Effector memory CD8-positive, alpha-beta T cell (primary cell): Measurements from ENCODE around the gene KCNE4.

ENCODE experiments used
- ATAC-seq: fragments of 150-1000 bp; cut with Tn5 transposase; replicated peaks from 2 replicates; pipeline ENCODE4 v1.10.0; 2021; ENCODE audit warnings: mild to moderate bottlenecking, moderate library complexity
- DNase-seq, 3 experiments: peaks; one replicate each; pipeline ENCODE4 v3.0.0; 2021
- H3K27ac Mint-ChIP-seq, 2 donors: one replicate each; pipeline ENCODE4 v1.8.0; 2022; ENCODE audit warnings: mild to moderate bottlenecking in 2 of 2, mixed read lengths in 2 of 2, moderate library complexity in 2 of 2
- H3K27me3 Mint-ChIP-seq, 2 donors: one replicate each; pipeline ENCODE4 v1.8.0; 2022; ENCODE audit warnings: mixed read lengths in 2 of 2
- H3K36me3 Mint-ChIP-seq: one replicate; pipeline ENCODE4 v1.8.0; 2022; ENCODE audit warnings: mild to moderate bottlenecking, moderate library complexity, mixed read lengths; ENCODE audit not compliant: insufficient read depth
- H3K4me1 Mint-ChIP-seq, 2 donors: one replicate each; pipeline ENCODE4 v1.8.0; 2022; ENCODE audit warnings: low read depth in 2 of 2, mixed read lengths in 2 of 2
- H3K4me3 Mint-ChIP-seq, 2 donors: one replicate each; pipeline ENCODE4 v1.8.0; 2022; ENCODE audit warnings: mild to moderate bottlenecking in 2 of 2, mixed read lengths in 2 of 2, moderate library complexity in 2 of 2
- H3K9me3 Mint-ChIP-seq, 2 donors: one replicate each; pipeline ENCODE4 v1.8.0; 2022; ENCODE audit warnings: mixed read lengths in 2 of 2
- total RNA-seq, 9 experiments: gene quantifications; one replicate each; lab custom pipeline; 2026; lab: John Stamatoyannopoulos, UW

Gene KCNE4
- 0 to 0.32 (median 0) reads per million in 9 experiments for total RNA-seq

DNA sequence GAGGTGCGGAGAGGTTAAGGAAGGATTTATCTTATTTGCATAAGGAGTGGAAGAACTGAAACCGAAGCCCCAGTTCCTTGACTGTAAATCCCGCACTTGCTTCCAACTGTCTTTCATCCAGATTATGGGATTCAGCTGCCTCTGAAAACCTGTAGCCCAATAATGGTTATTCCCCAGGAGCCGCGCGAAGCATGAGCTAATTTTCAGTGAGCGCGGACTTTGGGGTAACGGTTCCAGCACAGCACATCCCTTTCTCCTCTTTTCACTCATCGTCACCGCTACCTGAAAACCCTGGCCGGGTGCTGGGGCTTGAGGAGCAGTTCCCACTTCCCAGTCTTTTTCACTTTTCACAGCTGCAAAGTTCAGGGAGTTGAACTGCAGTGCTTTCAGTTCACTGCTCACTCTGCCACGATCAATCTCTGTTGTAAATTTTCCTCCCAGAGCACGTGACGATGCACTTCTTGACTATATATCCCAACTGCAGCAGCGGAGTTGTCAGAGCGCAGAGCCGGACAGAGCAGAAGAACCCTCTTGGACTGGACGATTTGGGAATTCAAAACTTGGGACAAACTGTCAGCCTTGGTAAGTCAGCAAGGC, at the start of gene KCNE4:
Gene KCNE4, plus strand, starts transcription at position 498 of the 597 bp plus-strand sequence. CDS start 641 bp downstream, outside the sequence.
- H3K27ac Mint-ChIP-seq = no peak within 1 kb of the TSS
- no peak within 1 kb of the TSS for H3K4me3 Mint-ChIP-seq
- DNase-seq = no peak

DNA sequence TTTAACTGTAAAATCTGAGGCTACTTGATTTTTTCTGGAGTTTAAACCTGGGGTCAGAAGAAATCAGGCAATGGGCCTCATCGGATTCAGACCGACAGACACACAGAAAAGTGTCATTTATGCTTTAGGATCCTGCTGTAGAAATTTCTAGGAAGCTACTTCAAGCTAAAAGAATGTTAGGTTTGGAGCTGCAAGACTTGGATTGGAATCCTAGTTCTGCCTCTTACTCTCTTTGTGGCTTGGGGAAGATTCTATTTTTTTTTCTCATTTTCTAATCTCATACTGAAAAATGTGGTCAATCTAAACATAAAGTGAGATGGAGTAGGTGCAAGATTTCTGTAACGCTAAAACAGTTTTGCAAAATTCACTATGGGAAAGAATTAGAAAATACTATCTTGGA, 48.8 kb upstream of the KCNE4 start:
- Mint-ChIP-seq H3K36me3 (no peaks in the 10 kb centered on the region), H3K27ac (no peak overlapping the region), H3K9me3 (no peaks in the 10 kb centered on the region), H3K27me3 (peaks cover 21 to 37% of the 10 kb centered on the region in 2 donors), H3K4me1 (no peaks in the 10 kb centered on the region), H3K4me3 (no peak overlapping the region)
- ATAC-seq (no peak), DNase-seq (no peak)

More for the DNA sequence above, at the start of gene KCNE4:
- Mint-ChIP-seq H3K4me1 (no peaks in the 10 kb centered on the region), H3K27me3 (peaks cover 8 to 42% of the 10 kb centered on the region in 2 donors), H3K9me3 (peaks cover 0 to 4% of the 10 kb centered on the region in 2 donors), H3K36me3 (no peaks in the 10 kb centered on the region)
- ATAC-seq = no peak

DNA sequence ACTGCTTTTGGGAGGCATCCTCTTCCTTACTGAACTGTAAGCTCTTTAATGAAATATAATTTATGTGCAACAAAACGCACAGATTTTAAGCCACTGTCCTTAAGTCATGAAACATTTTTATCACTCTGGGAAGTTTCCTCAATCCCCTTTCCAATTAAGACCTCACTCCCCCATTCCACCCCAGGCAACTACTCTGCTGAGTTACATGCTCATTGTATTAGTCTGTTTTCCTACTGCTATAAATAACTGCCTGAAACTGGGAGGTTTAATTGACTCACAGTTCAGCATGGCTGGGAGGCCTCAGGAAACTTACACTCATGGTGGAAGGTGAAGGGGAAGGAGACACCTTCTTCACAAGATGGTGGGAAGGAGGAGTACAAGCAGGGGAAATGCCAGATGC, 46.5 kb upstream of the KCNE4 start:
- H3K4me1 Mint-ChIP-seq = no peaks in the 10 kb centered on the region
- no peaks in the 10 kb centered on the region for H3K36me3 Mint-ChIP-seq
- no peak overlapping the region for H3K27ac Mint-ChIP-seq
- DNase-seq (no peak), ATAC-seq (no peak)
- H3K4me3 Mint-ChIP-seq = no peak overlapping the region
- peaks cover 21 to 37% of the 10 kb centered on the region in 2 donors for H3K27me3 Mint-ChIP-seq
- H3K9me3 Mint-ChIP-seq = no peaks in the 10 kb centered on the region

DNA sequence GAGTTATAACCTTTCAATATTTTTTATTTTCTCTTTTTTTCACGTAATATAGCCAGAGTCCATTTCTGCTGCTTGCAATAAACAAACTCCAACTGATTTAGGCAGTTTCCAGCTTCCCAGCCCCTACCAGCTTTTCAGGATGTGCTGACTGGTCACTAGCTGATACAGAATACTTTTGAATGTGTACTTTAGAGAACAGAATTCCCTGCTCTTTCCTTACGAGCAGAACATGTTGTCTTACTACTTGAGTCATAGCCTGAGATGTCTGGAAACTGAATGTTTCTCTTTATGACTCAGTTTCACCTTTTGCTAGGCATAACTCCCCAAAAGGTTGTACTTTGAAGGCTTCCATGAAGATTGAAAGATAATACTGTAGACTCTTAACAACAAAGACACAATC, 44.5 kb upstream of the KCNE4 start:
- Mint-ChIP-seq H3K27me3 (peaks cover 27 to 30% of the 10 kb centered on the region in 2 donors), H3K4me1 (no peaks in the 10 kb centered on the region), H3K36me3 (no peaks in the 10 kb centered on the region), H3K4me3 (no peak overlapping the region), H3K27ac (no peak overlapping the region), H3K9me3 (no peaks in the 10 kb centered on the region)
- ATAC-seq (no peak), DNase-seq (no peak)

DNA sequence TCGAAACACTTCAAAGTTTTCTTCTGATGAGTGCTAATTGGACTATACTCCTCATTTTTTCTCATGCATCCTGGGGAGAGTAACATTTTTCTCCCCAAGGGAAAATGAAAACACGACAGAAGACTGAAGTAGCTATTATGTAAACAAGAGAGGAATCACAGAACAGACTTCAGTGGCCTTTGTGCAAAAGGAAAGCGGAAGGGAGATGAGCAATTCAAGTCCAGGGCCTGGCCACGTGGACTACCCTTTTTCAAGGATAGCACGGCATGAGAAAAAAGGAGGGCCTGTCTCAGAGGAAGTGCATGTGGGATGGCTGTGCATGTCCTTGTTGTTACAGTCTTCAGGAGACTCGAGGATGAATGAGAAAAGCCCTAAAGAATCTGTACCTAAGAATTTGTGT, 43.8 kb upstream of the KCNE4 start:
- Mint-ChIP-seq H3K4me1 (no peaks in the 10 kb centered on the region), H3K9me3 (peaks cover 0 to 2% of the 10 kb centered on the region in 2 donors), H3K27me3 (peaks cover 33% of the 10 kb centered on the region in 2 donors), H3K27ac (no peak overlapping the region), H3K4me3 (no peak overlapping the region), H3K36me3 (no peaks in the 10 kb centered on the region)
- DNase-seq (no peak), ATAC-seq (no peak)

DNA sequence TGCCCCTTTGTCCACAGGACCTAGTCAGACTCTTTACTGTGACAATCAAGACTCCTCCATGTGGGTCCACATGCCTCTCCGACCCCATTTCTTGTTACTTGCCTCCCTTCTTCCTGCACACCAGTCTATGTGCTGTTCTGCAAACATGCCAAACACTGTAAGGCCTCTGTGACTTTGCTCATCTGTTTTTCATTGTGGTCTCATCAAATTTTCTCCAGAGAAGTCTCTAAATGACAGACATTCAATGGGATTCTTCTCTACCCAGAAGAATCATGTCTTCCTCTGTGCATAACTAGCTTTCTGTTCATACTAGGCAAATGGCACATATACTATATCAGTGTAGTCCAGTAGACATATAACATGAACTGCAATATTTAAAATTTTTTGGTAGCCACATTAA, 43.0 kb upstream of the KCNE4 start:
- DNase-seq (no peak), ATAC-seq (no peak)
- no peaks in the 10 kb centered on the region for H3K36me3 Mint-ChIP-seq
- H3K27me3 Mint-ChIP-seq = peaks cover 31 to 39% of the 10 kb centered on the region in 2 donors
- peaks cover 0 to 4% of the 10 kb centered on the region in 2 donors for H3K9me3 Mint-ChIP-seq
- H3K4me1 Mint-ChIP-seq = no peaks in the 10 kb centered on the region
- no peak overlapping the region for H3K27ac Mint-ChIP-seq
- H3K4me3 Mint-ChIP-seq = no peak overlapping the region

DNA sequence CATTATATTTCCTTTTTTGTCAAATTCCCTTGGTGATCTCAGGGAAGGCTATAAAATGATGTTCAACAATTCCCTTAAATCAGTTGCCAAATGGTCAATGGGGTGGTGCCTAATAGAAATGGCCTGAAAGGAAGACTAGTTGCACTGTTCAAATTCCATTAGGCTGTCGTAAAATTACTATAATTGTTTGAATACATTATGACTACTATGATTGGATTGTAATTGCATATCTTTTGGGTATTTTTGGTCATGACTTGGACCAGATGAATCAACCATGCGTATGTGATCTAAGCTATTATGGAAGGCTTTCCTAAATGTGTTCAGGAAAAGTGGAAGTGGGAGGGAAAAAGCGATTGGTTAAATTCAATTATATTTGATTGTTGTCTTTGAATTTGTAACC, 41.3 kb upstream of the KCNE4 start:
- Mint-ChIP-seq H3K27me3 (peaks cover 30 to 34% of the 10 kb centered on the region in 2 donors), H3K27ac (no peak overlapping the region), H3K4me3 (no peak overlapping the region), H3K36me3 (no peaks in the 10 kb centered on the region), H3K4me1 (no peaks in the 10 kb centered on the region), H3K9me3 (peaks cover 0 to 4% of the 10 kb centered on the region in 2 donors)
- no peak for ATAC-seq
- DNase-seq = no peak

DNA sequence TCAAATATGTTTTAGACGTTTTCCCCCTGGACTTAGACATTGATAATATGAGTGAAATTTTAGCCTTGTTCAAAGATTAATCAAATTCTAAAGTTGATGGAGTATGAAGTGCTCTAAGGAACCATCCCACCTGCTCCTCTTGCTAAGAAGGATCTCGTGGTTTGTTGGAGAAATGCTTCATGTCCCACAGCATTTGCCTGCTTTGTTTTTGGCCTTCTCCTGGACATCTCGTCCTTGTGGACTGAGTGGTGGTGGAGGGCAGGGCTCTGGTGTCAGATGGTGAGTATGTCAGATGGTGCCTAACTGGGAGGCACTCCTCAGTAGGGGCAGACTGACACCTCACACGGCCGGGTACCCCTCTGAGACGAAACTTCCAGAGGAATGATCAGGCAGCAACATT, 39.7 kb upstream of the KCNE4 start:
- ATAC-seq (no peak), DNase-seq (no peak)
- Mint-ChIP-seq H3K27ac (no peak overlapping the region), H3K4me3 (no peak overlapping the region), H3K9me3 (peaks cover 0 to 4% of the 10 kb centered on the region in 2 donors), H3K27me3 (peaks cover 17 to 26% of the 10 kb centered on the region in 2 donors), H3K36me3 (no peaks in the 10 kb centered on the region), H3K4me1 (no peaks in the 10 kb centered on the region)

GRCh38 chr2:223019390-223019930, 32.5 kb upstream of the KCNE4 start:
- Mint-ChIP-seq H3K36me3 (no peaks in the 10 kb centered on the region), H3K4me3 (no peak overlapping the region), H3K4me1 (no peaks in the 10 kb centered on the region), H3K27me3 (peaks cover 9 to 20% of the 10 kb centered on the region in 2 donors), H3K9me3 (peaks cover 3 to 7% of the 10 kb centered on the region in 2 donors), H3K27ac (no peak overlapping the region)
- no peak for ATAC-seq
- DNase-seq = no peak

- H3K4me3 Mint-ChIP-seq = no peak overlapping the region
- DNase-seq (no peak), ATAC-seq (no peak)
- peaks cover 3 to 7% of the 10 kb centered on the region in 2 donors for H3K9me3 Mint-ChIP-seq
- no peaks in the 10 kb centered on the region for H3K4me1 Mint-ChIP-seq
- H3K27me3 Mint-ChIP-seq = peaks cover 9 to 20% of the 10 kb centered on the region in 2 donors
- H3K27ac Mint-ChIP-seq = no peak overlapping the region
- H3K36me3 Mint-ChIP-seq = no peaks in the 10 kb centered on the region
Measured at GRCh38 chr2:223019987-223020717, 31.8 kb upstream of the KCNE4 start.

DNA sequence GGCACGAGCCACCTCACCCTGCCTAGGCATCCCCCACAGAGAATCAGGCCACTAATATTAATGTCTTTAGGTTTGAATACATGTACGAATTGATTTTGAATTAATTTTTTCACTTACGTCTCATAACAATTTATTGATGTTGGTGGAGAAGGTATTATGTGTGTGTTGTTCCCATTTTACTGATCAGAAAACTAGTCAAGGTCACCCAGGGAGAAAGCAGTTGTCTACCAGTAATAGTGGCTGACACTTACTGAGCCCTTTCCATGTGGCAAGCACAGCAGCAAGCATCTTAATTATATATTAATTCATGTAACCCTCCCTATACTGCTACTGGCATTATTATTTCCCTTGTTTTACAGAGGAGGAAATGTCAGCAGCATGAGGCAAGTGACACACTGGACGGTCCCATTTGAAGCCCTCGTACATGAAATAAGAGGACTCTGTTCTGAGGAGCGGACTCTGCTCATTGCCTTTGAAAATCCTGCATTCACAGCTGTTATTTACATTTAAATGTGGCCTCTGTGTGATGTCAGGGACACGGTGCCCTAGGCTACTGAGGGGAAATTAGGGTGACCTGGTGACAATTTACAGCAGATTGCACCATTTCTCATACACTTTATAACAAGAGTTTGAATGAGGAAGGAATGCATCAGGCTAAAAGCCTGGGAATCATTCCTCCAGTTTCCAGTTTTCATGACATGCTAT, 30.9 kb upstream of the KCNE4 start:
- ATAC-seq (no peak), DNase-seq (no peak)
- Mint-ChIP-seq H3K9me3 (peaks cover 3 to 7% of the 10 kb centered on the region in 2 donors), H3K36me3 (no peaks in the 10 kb centered on the region), H3K4me1 (no peaks in the 10 kb centered on the region), H3K27ac (no peak overlapping the region), H3K4me3 (no peak overlapping the region), H3K27me3 (peaks cover 9 to 20% of the 10 kb centered on the region in 2 donors)

DNA sequence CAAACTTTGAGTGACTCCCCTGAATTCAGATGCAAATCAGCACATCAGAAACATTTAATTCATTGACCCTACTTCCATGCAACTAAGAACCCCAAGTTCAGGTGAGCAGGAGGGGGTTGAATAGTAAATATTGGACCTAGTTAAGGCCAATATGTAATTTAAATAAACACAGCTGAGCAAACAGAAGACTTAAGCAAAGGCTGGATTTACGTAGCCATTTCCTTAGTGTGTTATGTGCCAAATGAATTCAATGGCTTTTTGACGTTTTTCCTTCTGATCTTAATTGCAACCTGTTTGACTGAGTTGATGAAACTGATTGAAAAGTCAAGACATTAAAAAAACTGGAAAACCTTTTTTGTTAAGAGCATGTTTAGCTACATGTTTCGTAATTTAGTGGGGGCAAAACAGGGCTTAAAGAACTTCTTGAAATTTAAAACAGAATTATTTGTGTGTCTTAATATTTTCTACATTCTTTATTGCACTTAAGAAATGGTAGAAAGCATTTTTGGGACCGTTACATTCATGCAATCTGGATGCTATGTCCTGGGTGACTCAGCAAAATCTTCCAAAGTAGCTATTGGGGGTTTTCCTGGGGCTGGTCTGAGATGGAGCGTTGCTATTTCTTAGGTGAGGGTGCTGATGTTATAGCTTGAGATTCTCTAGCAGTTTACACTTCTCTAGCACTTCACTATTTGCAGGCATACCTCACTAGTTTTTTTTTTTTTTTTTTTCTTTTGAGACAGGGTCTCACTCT, 25.5 kb upstream of the KCNE4 start:
- DNase-seq = no peak
- Mint-ChIP-seq H3K27me3 (peaks cover 0 to 2% of the 10 kb centered on the region in 2 donors), H3K9me3 (peaks cover 0 to under 1% of the 10 kb centered on the region in 2 donors), H3K4me3 (no peak overlapping the region), H3K36me3 (no peaks in the 10 kb centered on the region), H3K27ac (no peak overlapping the region), H3K4me1 (no peaks in the 10 kb centered on the region)
- ATAC-seq = no peak

- Mint-ChIP-seq H3K36me3 (no peaks in the 10 kb centered on the region), H3K4me1 (no peaks in the 10 kb centered on the region), H3K27ac (no peak overlapping the region)
Measured at GRCh38 chr2:223027442-223027841, 24.5 kb upstream of the KCNE4 start.

More at GRCh38 chr2:223027442-223027841, 24.5 kb upstream of the KCNE4 start:
- H3K4me3 Mint-ChIP-seq = no peak overlapping the region
- DNase-seq (no peak), ATAC-seq (no peak)
- H3K27me3 Mint-ChIP-seq = no peaks in the 10 kb centered on the region
- H3K9me3 Mint-ChIP-seq = peaks cover 6 to 7% of the 10 kb centered on the region in 2 donors
